Mammary epithelial cell (primary cell): Measurements from ENCODE around the gene GSTT2B.

Experiments
- CTCF ChIP-seq, 2 donors: IDR thresholded peaks in 1 of 2; conservative IDR thresholded peaks in 1 of 2; 2 replicates each; pipeline ENCODE4 v1.5.1; 2011 to 2012; ENCODE audit warnings: inconsistent platforms in 2 of 2, low read length in 2 of 2, mild to moderate bottlenecking in 2 of 2, control low read depth in 1 of 2, low read depth in 1 of 2; ENCODE audit not compliant: insufficient read depth in 1 of 2; ENCODE audit errors: extremely low read depth in 1 of 2
- EZH2 ChIP-seq: IDR thresholded peaks from 2 replicates; pipeline ENCODE4 v1.6.1; 2012; ENCODE audit warnings: low read length, inconsistent platforms, borderline replicate concordance

- TF ChIP-seq CTCF (conservative IDR thresholded peaks at IDR 0.05 in 1 of 2, IDR thresholded peaks at IDR 0.05 in 1 of 2; ENCODE audit: extremely low read depth in 1 of 2, insufficient read depth in 1 of 2, low read depth in 1 of 2, low read length in 2 of 2) (no peak), EZH2 (no peak)
Measured at GRCh38 chr22:23910496-23911190, 50.4 kb downstream of the GSTT2B start.
